COLO668 (cell line): ENCODE measurements around the gene SHISA8.
"Not testable (repeated sequence)": the region's sequence is repeated elsewhere in the genome, so short reads cannot be mapped to it uniquely, and the experiment has no call there.

Experiments
- DNase-seq: peaks from one replicate; lab custom pipeline; 2025; ENCODE audit not compliant: unreplicated experiment; lab: John Stamatoyannopoulos, UW

Gene SHISA8

GRCh38 chr22:41915035-41915785, at the start of gene SHISA8:
SHISA8 (minus strand) TSS chr22:41915074; CDS start chr22:41914667, 407 bp downstream.
- DNase-seq = peak; percentile 67

DNA sequence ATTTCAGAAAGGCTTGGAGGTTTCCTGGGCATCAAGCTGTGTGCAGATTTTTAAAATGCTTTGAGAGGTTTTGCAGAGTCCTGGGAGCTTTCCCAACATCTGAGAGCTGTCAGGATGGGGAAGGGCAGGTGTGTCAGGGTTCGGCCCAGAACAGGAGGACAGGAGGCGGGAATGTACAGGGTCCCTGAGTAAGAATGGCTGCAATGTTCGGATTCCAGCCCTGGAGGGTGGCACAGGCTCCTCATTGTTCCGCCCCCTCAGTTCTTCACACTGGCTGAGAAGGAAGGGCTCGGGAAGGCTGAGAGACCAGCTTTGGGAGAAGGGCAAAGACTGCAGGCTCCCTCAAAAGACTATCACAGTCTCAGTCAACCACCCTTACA, 49.2 kb upstream of the SHISA8 start:
- DNase-seq = no peak

- no peak for DNase-seq
Observed at GRCh38 chr22:41963453-41964111, 48.7 kb upstream of the SHISA8 start.

- DNase-seq = no peak
Observed at GRCh38 chr22:41957941-41958556, 43.2 kb upstream of the SHISA8 start.

DNA sequence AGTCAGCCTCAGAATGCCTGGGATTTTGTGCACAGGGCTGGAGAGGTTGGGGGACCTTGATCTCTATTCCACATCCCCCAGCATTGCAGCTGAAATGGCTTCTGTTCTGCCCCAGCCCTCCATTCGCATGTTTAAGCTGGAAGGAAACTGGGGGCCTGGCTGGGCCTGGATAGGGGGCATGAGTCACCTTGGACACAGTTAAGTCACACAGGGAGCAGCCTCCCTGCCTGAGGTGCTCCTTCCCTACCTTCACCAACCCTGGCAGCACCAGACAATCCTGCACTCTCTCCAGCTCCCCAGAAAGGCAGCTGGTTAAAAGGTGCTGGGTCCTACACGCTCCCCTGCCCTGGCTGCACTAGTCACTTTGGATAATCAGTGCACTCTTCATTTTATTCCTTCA, 37.8 kb upstream of the SHISA8 start:
- no peak for DNase-seq

GRCh38 chr22:41951898-41952474, 37.1 kb upstream of the SHISA8 start, which contains the start of gene SMIM45:
SMIM45 (plus strand) TSS chr22:41952150.
- no peak for DNase-seq

- DNase-seq = peak; percentile 11
Observed at GRCh38 chr22:41949297-41949965, 34.6 kb upstream of the SHISA8 start.

DNA sequence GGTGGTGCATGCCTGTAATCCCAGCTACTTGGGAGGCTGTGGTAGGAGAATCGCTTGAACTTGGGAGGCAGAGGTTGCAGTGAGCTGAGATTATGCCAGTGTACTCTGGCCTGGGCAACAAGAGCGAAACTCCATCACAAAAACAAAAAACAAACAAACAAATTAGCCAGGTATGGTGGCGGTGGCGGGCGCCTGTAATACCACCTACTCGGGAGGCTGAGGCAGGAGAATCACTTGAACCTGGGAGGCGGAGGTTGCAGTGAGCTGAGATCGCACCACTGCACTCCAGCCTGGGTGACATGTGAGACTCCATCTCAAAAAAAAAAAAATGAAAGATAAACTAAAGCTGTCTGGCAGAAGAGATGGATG, 34.0 kb upstream of the SHISA8 start:
- not testable (repeated sequence) for DNase-seq

- DNase-seq = no peak
Observed at GRCh38 chr22:41948142-41948541, 33.3 kb upstream of the SHISA8 start.

- DNase-seq = no peak
Observed at GRCh38 chr22:41947424-41948080, 32.7 kb upstream of the SHISA8 start.

GRCh38 chr22:41946629-41947423, 32.0 kb upstream of the SHISA8 start, which contains the start of gene CENPM:
CENPM (minus strand) TSS chr22:41947152; CDS start chr22:41947076, 76 bp downstream.
- peak; percentile 96 for DNase-seq

DNA sequence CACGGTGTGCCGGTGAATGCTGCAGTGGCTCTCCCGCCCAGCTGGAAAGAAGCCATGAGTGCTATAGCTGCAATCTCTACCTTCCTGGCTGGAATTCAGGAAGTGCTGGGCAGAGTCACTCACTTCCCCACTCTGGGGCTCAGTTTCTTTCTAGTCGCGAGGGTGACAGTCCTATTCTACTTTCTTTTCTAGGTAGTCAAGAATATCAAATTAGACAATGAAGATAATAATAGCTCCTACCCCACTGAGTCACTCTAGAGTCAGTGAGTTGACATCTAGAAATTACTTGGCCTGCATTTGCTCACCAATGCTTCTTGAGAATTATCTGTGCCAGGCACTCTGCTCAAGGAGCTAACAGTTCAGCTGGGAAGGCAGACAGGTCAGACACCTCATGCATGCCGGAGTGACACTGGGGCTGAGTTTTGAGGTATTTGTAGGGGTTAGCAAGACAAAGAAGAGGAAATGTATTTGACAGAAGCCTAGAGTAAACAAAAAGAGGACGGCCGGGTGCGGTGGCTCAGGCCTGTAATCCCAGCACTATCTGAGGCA, 28.9 kb upstream of the SHISA8 start:
- no peak for DNase-seq

DNA sequence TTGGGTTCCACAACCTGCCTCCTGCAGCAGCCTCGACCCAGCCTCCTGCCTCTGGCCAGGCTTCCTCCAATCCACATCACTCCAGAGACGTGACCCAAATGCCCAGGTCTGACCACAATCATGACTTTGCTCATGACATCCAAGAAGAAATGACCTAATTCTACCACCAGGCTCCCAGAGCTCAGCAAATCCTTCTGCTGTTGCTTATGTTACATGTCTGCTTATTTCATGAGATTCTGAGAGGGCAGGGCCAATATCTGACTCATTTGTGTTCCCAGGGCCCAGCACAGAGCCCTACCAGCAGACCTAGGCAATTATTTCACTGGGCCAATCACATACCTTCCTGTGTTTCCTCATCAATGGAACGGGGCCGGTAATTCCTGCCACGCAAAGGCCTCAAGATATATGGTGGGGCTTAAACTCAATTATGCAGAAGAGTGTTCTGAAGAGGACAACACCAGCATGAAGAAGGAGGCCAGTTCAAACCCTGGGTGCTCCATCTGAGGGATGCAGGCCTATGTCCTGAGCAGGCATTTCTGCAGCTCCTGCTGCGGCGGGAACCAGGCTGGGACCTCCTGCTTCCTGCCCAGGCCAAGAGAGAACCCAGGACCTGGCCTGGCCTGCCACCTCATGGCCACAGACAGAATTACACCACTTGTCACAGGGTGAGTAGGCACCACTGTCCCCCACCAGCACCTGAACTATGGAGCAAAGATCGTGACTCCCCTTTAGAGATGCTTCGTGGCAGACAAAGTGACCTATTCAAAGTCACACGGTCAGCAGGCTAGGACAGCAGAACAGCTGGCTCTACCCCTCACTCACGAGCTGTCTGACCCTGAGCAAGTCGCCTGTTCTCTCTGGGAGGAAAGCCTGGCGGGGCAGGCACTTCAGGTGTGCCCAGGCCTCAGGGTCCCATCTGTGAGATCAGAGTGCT, 26.2 kb upstream of the SHISA8 start:
- DNase-seq = peak; percentile 73

GRCh38 chr22:41939981-41940831, 25.3 kb upstream of the SHISA8 start:
- peak; percentile 88 for DNase-seq

- DNase-seq = no peak
Observed at GRCh38 chr22:41936894-41937169, 22.0 kb upstream of the SHISA8 start.

DNA sequence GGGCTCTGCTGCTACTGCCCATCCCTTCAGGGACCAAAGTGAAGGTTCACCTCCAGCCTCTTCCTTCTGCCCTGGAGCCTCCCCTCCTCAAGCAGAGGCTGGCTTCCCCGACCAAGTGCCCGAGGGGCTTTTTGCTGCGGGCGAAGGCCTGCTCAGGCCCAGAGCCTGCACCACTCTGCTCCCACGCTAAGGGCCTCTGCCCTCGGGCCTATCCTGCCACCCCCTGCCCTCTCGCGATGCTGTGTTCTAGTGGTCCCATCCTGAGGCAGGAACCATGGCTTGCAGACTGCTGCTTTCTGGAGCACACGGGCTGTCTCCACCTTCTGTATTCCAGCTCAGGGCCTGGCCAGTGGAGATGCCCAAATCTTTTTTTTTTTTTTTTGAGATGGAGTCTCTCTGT, 20.6 kb upstream of the SHISA8 start:
- DNase-seq = no peak

DNA sequence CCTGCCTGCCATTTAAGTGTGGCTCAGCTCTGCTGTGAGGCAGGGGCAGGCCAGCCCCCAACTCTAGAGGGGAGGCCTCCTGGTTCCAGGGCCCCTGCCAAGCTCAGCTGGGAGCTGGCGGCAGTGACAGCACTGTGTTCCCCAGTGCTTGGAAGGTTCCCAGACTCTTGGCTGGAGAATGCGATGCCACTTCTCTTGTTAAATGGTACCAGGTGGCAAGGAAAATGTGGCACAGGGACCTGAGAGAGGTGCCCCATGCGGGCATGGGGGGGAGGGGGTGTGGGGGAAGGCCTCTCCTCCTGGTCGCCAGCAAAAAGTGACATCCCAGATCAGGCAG, 20.1 kb upstream of the SHISA8 start:
- no peak for DNase-seq
